HCT116 (cell line): Measurements from ENCODE around the gene KCNIP4. TPM values are rescaled to one million over a fixed set of nuclear protein-coding genes. Genes with fewer than 3 reads are reported as not detected.

Experiments used
- ATAC-seq: fragments of 200-7000 bp; cut with Tn5 transposase; 2 replicates; pipeline ENCODE4 v1.9.1; 2020; ENCODE audit warnings: mild to moderate bottlenecking, moderate library complexity
- BruUV-seq: library from RNA; stranded (reverse); fragments of 400-500 nt; replicated peaks from 2 replicates; lab custom pipeline; 2021; lab: Mats Ljungman, UMichigan
- CTCF ChIA-PET: fragments of 300-600 bp; sonication (Branson Sonifier 250); formaldehyde crosslinking; loops from one replicate; lab custom pipeline; 2021; ENCODE audit warnings: antibody characterized with exemption; lab: Charles Lee
- POLR2A ChIA-PET: fragments of 300-600, 350-600 bp; sonication (Branson Sonifier 250); formaldehyde crosslinking; loops from one replicate; lab custom pipeline; 2021; ENCODE audit warnings: antibody characterized with exemption; lab: Charles Lee
- RAD21 ChIA-PET, 2 experiments: fragments of 300-600 bp; sonication (Branson Sonifier 250); formaldehyde crosslinking; loops; one replicate each; lab custom pipeline; 2023; ENCODE audit warnings: low total read pairs in 2 of 2; ENCODE audit not compliant: uncharacterized antibody in 2 of 2, unreplicated experiment in 2 of 2, low non-redundant PET in 1 of 2; lab: Charles Lee
- DNase-seq: peaks from one replicate; pipeline ENCODE4 v3.0.0-alpha.2; 2010; ENCODE audit warnings: low read depth, low spot score
- H2AFZ ChIP-seq: fragments of 200-600 bp; shearing (Covaris generic), sonication (generic); 2 replicates; pipeline ENCODE4 v1.6.1; 2017; ENCODE audit warnings: low read depth, mixed run types, mixed read lengths, antibody characterized with exemption, low read length; ENCODE audit not compliant: poor library complexity, severe bottlenecking
- H3K27ac ChIP-seq: 2 replicates; pipeline ENCODE4 v1.5.1; 2012; ENCODE audit warnings: low read depth, low read length
- H3K27me3 ChIP-seq: fragments of 200-600 bp; sonication (generic); 2 replicates; pipeline ENCODE4 v1.6.1; 2016; ENCODE audit warnings: mixed run types, low read length, mixed read lengths; ENCODE audit not compliant: insufficient read depth
- H3K36me3 ChIP-seq, 2 experiments: fragments of 200-500 bp in 1 of 2; fragments of 200-600 bp in 1 of 2; sonication (Bioruptor generic) in 1 of 2; sonication (generic) in 1 of 2; 2 replicates each; pipeline versions ENCODE4 v1.5.1 to v1.6.1; 2014 to 2016; ENCODE audit warnings: low read length in 2 of 2, inconsistent platforms in 1 of 2, mixed read lengths in 1 of 2, mixed run types in 1 of 2; ENCODE audit not compliant: insufficient read depth in 2 of 2, control insufficient read depth in 1 of 2
- H3K4me1 ChIP-seq, 2 experiments: fragments of 200-600 bp in 1 of 2; sonication (generic) in 1 of 2; 2 replicates each; pipeline versions ENCODE4 v1.5.1 to v1.6.1; 2012 to 2017; ENCODE audit warnings: low read length in 2 of 2, inconsistent platforms in 1 of 2, mild to moderate bottlenecking in 1 of 2, mixed read lengths in 1 of 2, mixed run types in 1 of 2, moderate library complexity in 1 of 2; ENCODE audit not compliant: insufficient read depth in 2 of 2, control insufficient read depth in 1 of 2
- H3K4me2 ChIP-seq: fragments of 200-600 bp; sonication (generic); 2 replicates; pipeline ENCODE4 v1.6.1; 2017; ENCODE audit warnings: mixed run types, low read length, mixed read lengths
- H3K4me3 ChIP-seq, 2 experiments: fragments of 200-600 bp in 1 of 2; sonication (generic) in 1 of 2; replicated peaks in 1 of 2; 2 replicates each; pipeline ENCODE4 v1.5.1; 2011 to 2016; ENCODE audit warnings: low read length in 2 of 2, control low read depth in 1 of 2, low read depth in 1 of 2, mild to moderate bottlenecking in 1 of 2, mixed read lengths in 1 of 2, mixed run types in 1 of 2
- H3K79me2 ChIP-seq: fragments of 200-600 bp; sonication (generic); 2 replicates; pipeline ENCODE4 v1.6.1; 2017; ENCODE audit warnings: mild to moderate bottlenecking, mixed run types, low read length, moderate library complexity, mixed read lengths; ENCODE audit not compliant: insufficient read depth
- H3K9ac ChIP-seq: fragments of 200-600 bp; sonication (generic); 2 replicates; pipeline ENCODE4 v1.6.1; 2016; ENCODE audit warnings: low read length, mixed read lengths
- H3K9me2 ChIP-seq: fragments of 200-600 bp; sonication (generic), shearing (Covaris generic); 2 replicates; pipeline ENCODE4 v1.6.1; 2017; ENCODE audit warnings: mixed run types, mild to moderate bottlenecking, moderate library complexity; ENCODE audit not compliant: insufficient read depth
- H3K9me3 ChIP-seq, 2 experiments: fragments of 200-500 bp in 1 of 2; fragments of 200-600 bp in 1 of 2; sonication (Bioruptor generic) in 1 of 2; sonication (generic) in 1 of 2; 2 replicates each; pipeline ENCODE4 v1.6.1; 2014 to 2017; ENCODE audit warnings: low read length in 2 of 2, mixed read lengths in 2 of 2, inconsistent platforms in 1 of 2, low read depth in 1 of 2, mild to moderate bottlenecking in 1 of 2, mixed run types in 1 of 2, moderate library complexity in 1 of 2; ENCODE audit not compliant: control insufficient read depth in 1 of 2, insufficient read depth in 1 of 2
- H4K20me1 ChIP-seq: fragments of 200-600 bp; sonication (generic), shearing (Covaris generic); 2 replicates; pipeline ENCODE4 v1.6.1; 2017; ENCODE audit warnings: mixed run types, mild to moderate bottlenecking, moderate library complexity; ENCODE audit not compliant: insufficient read depth
- CBX3 ChIP-seq: IDR thresholded peaks from 2 replicates; pipeline ENCODE4 v1.6.1; 2012; ENCODE audit warnings: low read depth
- CEBPB ChIP-seq: IDR thresholded peaks from 2 replicates; pipeline ENCODE4 v1.6.1; 2012; ENCODE audit warnings: low read depth
- EGR1 ChIP-seq: IDR thresholded peaks from 2 replicates; pipeline ENCODE4 v1.6.1; 2012; ENCODE audit warnings: low read depth
- ELF1 ChIP-seq: IDR thresholded peaks from 2 replicates; pipeline ENCODE4 v1.6.1; 2012; ENCODE audit warnings: low read depth, borderline replicate concordance
- EZH2 ChIP-seq: fragments of 200-600 bp; sonication (generic); IDR thresholded peaks from 2 replicates; pipeline ENCODE4 v1.6.1; 2017; ENCODE audit warnings: antibody characterized with exemption, mixed run types
- EZH2phosphoT487 ChIP-seq: fragments of 200-600 bp; IDR thresholded peaks from 2 replicates; pipeline ENCODE4 v1.6.1; 2018; ENCODE audit warnings: antibody characterized with exemption, borderline replicate concordance
- JUND ChIP-seq: IDR thresholded peaks from 2 replicates; pipeline ENCODE4 v1.6.1; 2012
- POLR2A ChIP-seq: IDR thresholded peaks from 2 replicates; pipeline ENCODE4 v1.7.0; 2011; ENCODE audit warnings: borderline replicate concordance; ENCODE audit not compliant: insufficient read depth, insufficient read length; ENCODE audit errors: extremely low read depth
- POLR2AphosphoS5 ChIP-seq: IDR thresholded peaks from 2 replicates; pipeline ENCODE4 v1.6.1; 2011; ENCODE audit warnings: mild to moderate bottlenecking, low read depth, low read length, moderate library complexity
- SIN3A ChIP-seq: IDR thresholded peaks from 2 replicates; pipeline ENCODE4 v1.6.1; 2012; ENCODE audit warnings: low read depth
- SP1 ChIP-seq: IDR thresholded peaks from 2 replicates; pipeline ENCODE4 v1.6.1; 2012; ENCODE audit warnings: low read depth
- SRF ChIP-seq: IDR thresholded peaks from 2 replicates; pipeline ENCODE4 v1.6.1; 2012; ENCODE audit warnings: low read depth
- YY1 ChIP-seq: IDR thresholded peaks from 2 replicates; pipeline ENCODE4 v1.6.1; 2011; ENCODE audit warnings: low read length, low read depth, moderate library complexity, mild to moderate bottlenecking; ENCODE audit not compliant: insufficient replicate concordance; ENCODE audit errors: extremely low read depth
- ZBTB33 ChIP-seq: IDR thresholded peaks from 2 replicates; pipeline ENCODE4 v1.6.1; 2011; ENCODE audit warnings: mild to moderate bottlenecking, low read length, moderate library complexity; ENCODE audit not compliant: insufficient replicate concordance; ENCODE audit errors: extremely low read depth
- ZFX ChIP-seq: fragments of 450-650 bp; IDR thresholded peaks from 2 replicates; pipeline ENCODE4 v1.6.1; 2017
- ZNF274 ChIP-seq: fragments of 200-500 bp; sonication (Bioruptor generic); IDR thresholded peaks from 2 replicates; pipeline ENCODE4 v1.6.1; 2014; ENCODE audit warnings: mild to moderate bottlenecking, low read depth, low read length, inconsistent platforms
- intact Hi-C: fragments of 100-400 bp; cut with micrococcal nuclease; formaldehyde crosslinking; loops from 2 replicates; pipeline ENCODE4 v1.10.0; 2022
- total RNA-seq: library from RNA; stranded (reverse); gene quantifications from one replicate; pipeline ENCODE4 v1.2.1, GENCODE V29; 2021; ENCODE audit not compliant: unreplicated experiment
- TF ChIP-seq, protein P1 (sequence below): IDR thresholded peaks from 2 replicates; pipeline ENCODE4 v1.6.1; 2012; ENCODE audit warnings: low read depth

KCNIP4 gene
- total RNA-seq, 1 experiment from 2014 or later, result not detected

DNA sequence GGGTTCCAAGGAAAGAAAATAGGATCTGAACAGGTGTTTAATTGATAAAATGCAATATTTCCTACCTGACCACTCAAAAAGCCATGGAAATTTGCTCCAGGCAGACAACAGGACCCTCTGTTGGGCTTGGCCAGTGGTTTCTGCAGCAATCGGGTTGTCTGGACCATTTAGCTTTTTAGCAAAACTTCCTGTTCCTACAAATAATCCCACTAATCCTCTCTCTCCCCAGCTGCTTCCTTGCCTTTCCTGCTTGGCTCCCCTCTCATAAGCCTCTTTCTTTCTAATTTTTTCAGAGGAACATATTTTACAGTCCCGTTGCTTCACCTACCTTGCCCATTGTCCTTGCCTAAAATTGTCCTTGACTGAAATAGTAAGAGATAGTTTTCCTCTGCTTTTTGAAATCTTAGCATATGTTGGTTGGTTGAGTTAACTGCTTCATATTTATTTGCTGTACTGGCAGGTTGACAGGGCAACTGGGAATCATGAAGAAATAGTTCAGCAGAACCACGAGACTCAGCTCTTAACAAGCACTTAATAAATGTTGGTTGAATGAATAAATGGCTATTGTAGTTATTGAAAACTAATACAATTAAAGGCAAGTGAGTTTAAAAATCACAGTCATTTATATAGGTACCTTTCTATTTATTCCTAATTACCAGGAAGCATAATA, 259.8 kb downstream of the KCNIP4 start (continued):
- TF ChIP-seq ELF1, result no peak
- TF ChIP-seq EZH2, result no peak
- TF ChIP-seq POLR2A, result no peak
- no peak for TF ChIP-seq POLR2AphosphoS5
- TF ChIP-seq EGR1, result no peak

- H3K4me1 ChIP-seq, result no peaks in the 10 kb centered on the region
- RAD21 ChIA-PET, result no interaction called here
These were observed 262.7 kb downstream of the KCNIP4 start for GRCh38 chr4:21685911-21686310.

More at GRCh38 chr4:21685911-21686310, 262.7 kb downstream of the KCNIP4 start:
- BruUV-seq, result no TSS peak
- ChIA-PET CTCF (no interaction called here), POLR2A (no interaction called here)
- intact Hi-C loops, result no loop called here
- H3K27ac ChIP-seq, result no peak overlapping the region
- no peak overlapping the region for H3K4me2 ChIP-seq
- H3K9ac ChIP-seq, result no peak overlapping the region
- peaks cover 0 to 4% of the 10 kb centered on the region in 2 experiments; a peak in 2 of 4 replicates for H3K9me3 ChIP-seq
- no peaks in the 10 kb centered on the region for H3K79me2 ChIP-seq
- H3K36me3 ChIP-seq, result no peaks in the 10 kb centered on the region
- H4K20me1 ChIP-seq, result no peaks in the 10 kb centered on the region
- no peak for TF ChIP-seq POLR2A
- no peak for TF ChIP-seq EZH2
- TF ChIP-seq EGR1, result no peak
- TF ChIP-seq YY1, result no peak
- no peak for TF ChIP-seq SRF
- no peak for TF ChIP-seq ZBTB33
- TF ChIP-seq, protein P1, sequence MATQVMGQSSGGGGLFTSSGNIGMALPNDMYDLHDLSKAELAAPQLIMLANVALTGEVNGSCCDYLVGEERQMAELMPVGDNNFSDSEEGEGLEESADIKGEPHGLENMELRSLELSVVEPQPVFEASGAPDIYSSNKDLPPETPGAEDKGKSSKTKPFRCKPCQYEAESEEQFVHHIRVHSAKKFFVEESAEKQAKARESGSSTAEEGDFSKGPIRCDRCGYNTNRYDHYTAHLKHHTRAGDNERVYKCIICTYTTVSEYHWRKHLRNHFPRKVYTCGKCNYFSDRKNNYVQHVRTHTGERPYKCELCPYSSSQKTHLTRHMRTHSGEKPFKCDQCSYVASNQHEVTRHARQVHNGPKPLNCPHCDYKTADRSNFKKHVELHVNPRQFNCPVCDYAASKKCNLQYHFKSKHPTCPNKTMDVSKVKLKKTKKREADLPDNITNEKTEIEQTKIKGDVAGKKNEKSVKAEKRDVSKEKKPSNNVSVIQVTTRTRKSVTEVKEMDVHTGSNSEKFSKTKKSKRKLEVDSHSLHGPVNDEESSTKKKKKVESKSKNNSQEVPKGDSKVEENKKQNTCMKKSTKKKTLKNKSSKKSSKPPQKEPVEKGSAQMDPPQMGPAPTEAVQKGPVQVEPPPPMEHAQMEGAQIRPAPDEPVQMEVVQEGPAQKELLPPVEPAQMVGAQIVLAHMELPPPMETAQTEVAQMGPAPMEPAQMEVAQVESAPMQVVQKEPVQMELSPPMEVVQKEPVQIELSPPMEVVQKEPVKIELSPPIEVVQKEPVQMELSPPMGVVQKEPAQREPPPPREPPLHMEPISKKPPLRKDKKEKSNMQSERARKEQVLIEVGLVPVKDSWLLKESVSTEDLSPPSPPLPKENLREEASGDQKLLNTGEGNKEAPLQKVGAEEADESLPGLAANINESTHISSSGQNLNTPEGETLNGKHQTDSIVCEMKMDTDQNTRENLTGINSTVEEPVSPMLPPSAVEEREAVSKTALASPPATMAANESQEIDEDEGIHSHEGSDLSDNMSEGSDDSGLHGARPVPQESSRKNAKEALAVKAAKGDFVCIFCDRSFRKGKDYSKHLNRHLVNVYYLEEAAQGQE, result no peak
- no peak for TF ChIP-seq ELF1
- no peak for TF ChIP-seq JUND
- TF ChIP-seq SIN3A, result no peak
- no peak for TF ChIP-seq ZFX
- no peak for TF ChIP-seq EZH2phosphoT487
- TF ChIP-seq CEBPB, result no peak
- no peak for TF ChIP-seq ZNF274
- no peak for TF ChIP-seq POLR2AphosphoS5
- no peak for TF ChIP-seq CBX3
- no peak for TF ChIP-seq SP1
- H3K4me3 ChIP-seq, result no peak overlapping the region
- DNase-seq (no peak), ATAC-seq (no peak)
- no peaks in the 10 kb centered on the region for H3K27me3 ChIP-seq
- no peaks in the 10 kb centered on the region for H3K9me2 ChIP-seq
- H2AFZ ChIP-seq, result no peak overlapping the region
